IMR-90 (cell line): ENCODE measurements around the gene MYH11. TPM values are rescaled to one million over a fixed set of nuclear protein-coding genes. Genes with fewer than 3 reads are reported as not detected.

Experiments
- ATAC-seq: fragments of 200-7000 bp; cut with Tn5 transposase; 2 replicates; pipeline ENCODE4 v1.9.1; 2020; ENCODE audit warnings: low read depth, mild to moderate bottlenecking, moderate library complexity
- BruUV-seq: library from RNA; stranded (reverse); fragments of 400-500 nt; replicated peaks from 2 replicates; lab custom pipeline; 2021; lab: Mats Ljungman, UMichigan
- CTCF ChIA-PET: fragments of 300-600 bp; formaldehyde crosslinking; extraction: SDS; loops from one replicate; lab custom pipeline; 2021; ENCODE audit warnings: antibody characterized with exemption; lab: Yijun Ruan, JAX
- POLR2A ChIA-PET: fragments of 300-600 bp; sonication (Branson Sonifier 250); formaldehyde crosslinking; loops from one replicate; lab custom pipeline; 2022; ENCODE audit warnings: antibody characterized with exemption; ENCODE audit not compliant: unreplicated experiment; lab: Charles Lee
- DNase-seq: peaks from one replicate; pipeline ENCODE4 v3.0.0; 2013
- H2AFZ ChIP-seq: replicated peaks from 2 replicates; pipeline ENCODE3; 2013; ENCODE audit warnings: low read length, mild to moderate bottlenecking; ENCODE audit not compliant: poor library complexity
- H2AK5ac ChIP-seq: 2 replicates; pipeline ENCODE4 v1.6.1; 2013; ENCODE audit warnings: low read depth, low read length, inconsistent platforms
- H2AK9ac ChIP-seq: replicated peaks from 2 replicates; pipeline ENCODE3; 2013; ENCODE audit warnings: mild to moderate bottlenecking, low read depth, low read length, moderate library complexity; ENCODE audit not compliant: poor library complexity
- H2BK120ac ChIP-seq: 2 replicates; pipeline ENCODE4 v1.6.1; 2013; ENCODE audit warnings: low read depth, low read length, inconsistent platforms
- H2BK15ac ChIP-seq: 3 replicates; pipeline ENCODE4 v1.6.1; 2013; ENCODE audit warnings: low read depth, low read length, inconsistent platforms
- H2BK20ac ChIP-seq: 2 replicates; pipeline ENCODE4 v1.6.1; 2013; ENCODE audit warnings: low read depth, mild to moderate bottlenecking, inconsistent platforms, low read length, moderate library complexity
- H2BK5ac ChIP-seq: 2 replicates; pipeline ENCODE4 v1.6.1; 2013; ENCODE audit warnings: mild to moderate bottlenecking, low read depth, low read length, inconsistent platforms; ENCODE audit not compliant: poor library complexity, severe bottlenecking
- H3K14ac ChIP-seq: replicated peaks from 2 replicates; pipeline ENCODE4 v1.6.1; 2013; ENCODE audit warnings: low read depth, low read length, inconsistent platforms
- H3K18ac ChIP-seq: 2 replicates; pipeline ENCODE4 v1.6.1; 2013; ENCODE audit warnings: low read depth, low read length, control low read depth
- H3K23ac ChIP-seq: 2 replicates; pipeline ENCODE4 v1.6.1; 2013; ENCODE audit warnings: low read depth, low read length, inconsistent platforms
- H3K27ac ChIP-seq: 2 replicates; pipeline ENCODE4 v1.5.1; 2013; ENCODE audit warnings: mild to moderate bottlenecking, control low read depth, low read length; ENCODE audit not compliant: insufficient read depth
- H3K27me3 ChIP-seq: 2 replicates; pipeline ENCODE4 v1.6.1; 2013; ENCODE audit warnings: low read length; ENCODE audit not compliant: control insufficient read depth, insufficient read depth
- H3K36me3 ChIP-seq: 2 replicates; pipeline ENCODE4 v1.6.1; 2013; ENCODE audit warnings: low read length, mixed read lengths; ENCODE audit not compliant: control insufficient read depth, insufficient read depth
- H3K4ac ChIP-seq: 2 replicates; pipeline ENCODE4 v1.6.1; 2013; ENCODE audit warnings: low read depth, low read length, inconsistent platforms
- H3K4me1 ChIP-seq: 2 replicates; pipeline ENCODE4 v1.6.1; 2013; ENCODE audit warnings: low read length, mixed read lengths; ENCODE audit not compliant: control insufficient read depth, insufficient read depth
- H3K4me2 ChIP-seq: 2 replicates; pipeline ENCODE4 v1.6.1; 2013; ENCODE audit warnings: low read depth, mild to moderate bottlenecking, control low read depth, low read length, moderate library complexity
- H3K4me3 ChIP-seq: 2 replicates; pipeline ENCODE4 v1.5.1; 2013; ENCODE audit warnings: low read depth, mild to moderate bottlenecking, control low read depth, low read length, moderate library complexity; ENCODE audit not compliant: insufficient read depth
- H3K56ac ChIP-seq: 2 replicates; pipeline ENCODE4 v1.6.1; 2013; ENCODE audit warnings: low read length, inconsistent platforms; ENCODE audit not compliant: insufficient read depth; ENCODE audit errors: extremely low read depth
- H3K79me1 ChIP-seq, 2 experiments: 2 replicates each; pipeline ENCODE4 v1.6.1; 2013; ENCODE audit warnings: low read length in 2 of 2, inconsistent platforms in 1 of 2, low read depth in 1 of 2
- H3K9ac ChIP-seq: 2 replicates; pipeline ENCODE4 v1.6.1; 2013; ENCODE audit warnings: low read depth, low read length, control low read depth
- H3K9me1 ChIP-seq: 2 replicates; pipeline ENCODE4 v1.6.1; 2013; ENCODE audit warnings: low read length, inconsistent platforms; ENCODE audit not compliant: insufficient read depth
- H3K9me3 ChIP-seq: 2 replicates; pipeline ENCODE4 v1.6.1; 2013; ENCODE audit warnings: low read length; ENCODE audit not compliant: control insufficient read depth, insufficient read depth
- H4K20me1 ChIP-seq: 2 replicates; pipeline ENCODE4 v1.6.1; 2013; ENCODE audit warnings: low read length, inconsistent platforms; ENCODE audit not compliant: insufficient read depth
- H4K5ac ChIP-seq: 2 replicates; pipeline ENCODE4 v1.6.1; 2013; ENCODE audit warnings: mild to moderate bottlenecking, low read depth, low read length, control low read depth
- H4K8ac ChIP-seq, 2 experiments: 2 replicates each; pipeline ENCODE4 v1.6.1; 2013; ENCODE audit warnings: low read depth in 2 of 2, low read length in 2 of 2, control low read depth in 1 of 2, inconsistent platforms in 1 of 2
- H4K91ac ChIP-seq: 2 replicates; pipeline ENCODE4 v1.6.1; 2013; ENCODE audit warnings: low read depth, low read length, inconsistent platforms; ENCODE audit not compliant: insufficient read depth
- BHLHE40 ChIP-seq: fragments of 150-350 bp; IDR thresholded peaks from 2 replicates; pipeline ENCODE4 v1.6.1; 2016; ENCODE audit warnings: mild to moderate bottlenecking, low read depth, low read length
- CHD1 ChIP-seq: IDR thresholded peaks from 2 replicates; pipeline ENCODE4 v1.6.1; 2012; ENCODE audit warnings: low read depth, low read length, improper control_type of control experiment
- FOS ChIP-seq: fragments of 150-350 bp; IDR thresholded peaks from 2 replicates; pipeline ENCODE4 v1.6.1; 2016; ENCODE audit warnings: low read depth, low read length
- MAFK ChIP-seq: IDR thresholded peaks from 2 replicates; pipeline ENCODE4 v1.6.1; 2012; ENCODE audit warnings: low read depth, low read length, improper control_type of control experiment
- MXI1 ChIP-seq: IDR thresholded peaks from 2 replicates; pipeline ENCODE4 v1.6.1; 2012; ENCODE audit warnings: low read depth, mild to moderate bottlenecking, low read length, moderate library complexity, borderline replicate concordance
- NFE2L2 ChIP-seq: fragments of 150-350 bp; IDR thresholded peaks from 2 replicates; pipeline ENCODE4 v1.6.1; 2016; ENCODE audit warnings: low read depth, mild to moderate bottlenecking, low read length
- POLR2A ChIP-seq: IDR thresholded peaks from 2 replicates; pipeline ENCODE4 v1.6.1; 2012; ENCODE audit warnings: mild to moderate bottlenecking, low read depth, low read length
- RCOR1 ChIP-seq: IDR thresholded peaks from 2 replicates; pipeline ENCODE4 v1.6.1; 2012; ENCODE audit warnings: mild to moderate bottlenecking, low read length, improper control_type of control experiment; ENCODE audit not compliant: insufficient replicate concordance
- RFX5 ChIP-seq: IDR thresholded peaks from 2 replicates; pipeline ENCODE4 v1.8.0; 2012; ENCODE audit warnings: low read depth, mild to moderate bottlenecking, low read length, moderate library complexity
- SMC3 ChIP-seq: fragments of 150-350 bp; IDR thresholded peaks from 2 replicates; pipeline ENCODE4 v1.6.1; 2016; ENCODE audit warnings: low read depth, mild to moderate bottlenecking, antibody characterized with exemption, low read length, moderate library complexity
- WGBS, 2 experiments: methylation state at CpG; one replicate each; pipeline versions ENCODE4 v1.1.5 to v1.1.7; 2013; ENCODE audit warnings: missing lambda C conversion rate in 2 of 2; ENCODE audit not compliant: insufficient read length in 1 of 2; ENCODE audit errors: extremely low coverage in 2 of 2; 5-methylcytosine and 5-hydroxymethylcytosine counted together
- dilution Hi-C: fragments of 300-500 bp; cut with HindIII; formaldehyde crosslinking; loops from one replicate; pipeline ENCODE4 v1.14.3; 2018; ENCODE audit warnings: low sequenced_read_pairs; ENCODE audit not compliant: unreplicated experiment
- in situ Hi-C: fragments of 300-500 bp; cut with MboI; formaldehyde crosslinking; loops from 3 replicates; pipeline ENCODE4 v1.14.3; 2019; ENCODE audit warnings: low sequenced_read_pairs, inconsistent platforms, mixed read lengths
- intact Hi-C: fragments of 100-400 bp; cut with micrococcal nuclease; formaldehyde crosslinking; loops from 2 replicates; pipeline ENCODE4 v1.10.0; 2022
- polyA plus RNA-seq, 3 experiments: library from polyadenylated mRNA; depleted of rRNA; stranded (reverse); fragments of >200 nt; gene quantifications; 2 replicates each; pipeline ENCODE4 v1.2.3, GENCODE V29; 2012; ENCODE audit warnings: low replicate concordance in 1 of 3
- total RNA-seq: library from RNA; depleted of rRNA; stranded (reverse); fragments of >200 nt; gene quantifications from 2 replicates; pipeline ENCODE4 v1.2.3, GENCODE V29; 2012
- TF ChIP-seq, protein P1 (sequence below): conservative IDR thresholded peaks from 2 replicates; pipeline ENCODE4 v1.5.1; 2012; ENCODE audit warnings: mild to moderate bottlenecking, low read depth, low read length, improper control_type of control experiment
- TF ChIP-seq, protein P2 (sequence below): fragments of 150-350 bp; IDR thresholded peaks from 2 replicates; pipeline ENCODE4 v1.6.1; 2017; ENCODE audit warnings: mild to moderate bottlenecking, antibody characterized with exemption, low read length, low read depth

Gene MYH11
- total and polyA plus RNA-seq, 2 of the 4 experiments (the other 2 are of a cell fraction), result under 0.01 to 0.12 TPM

DNA sequence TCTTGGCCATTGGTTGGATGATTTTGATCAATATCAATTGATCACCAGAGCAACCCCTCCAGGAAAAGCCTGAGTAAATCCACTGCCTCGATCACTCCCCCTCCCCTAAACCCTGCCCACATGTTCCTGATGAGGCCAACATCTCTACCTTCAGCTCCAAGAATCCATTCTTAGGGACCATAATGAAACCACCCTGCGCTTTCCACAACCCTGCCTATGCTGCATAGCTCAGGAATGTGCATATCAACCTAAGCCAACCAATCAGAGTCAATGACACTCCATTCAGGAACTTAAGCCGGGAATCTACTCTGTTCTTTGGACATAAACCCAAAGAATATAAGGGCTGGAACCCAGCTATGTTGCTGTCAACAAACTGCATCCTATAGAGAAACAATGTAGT, 86.3 kb downstream of the MYH11 start:
- in situ Hi-C loops, result no loop called here
- Histone ChIP-seq H3K56ac (no peak overlapping the region), H3K9ac (no peak overlapping the region), H3K36me3 (no peaks in the 10 kb centered on the region), H2AK5ac (0 out of 2 replicates have a peak overlapping the region, but pooled peaks have one; percentile 23), H4K8ac (no peak overlapping the region), H3K4ac (no peak overlapping the region), H3K9me1 (peaks cover 5% of the 10 kb centered on the region; the same call in 1 of the 2 replicates), H4K91ac (no peak overlapping the region), H3K14ac (no peak overlapping the region), H3K23ac (no peak overlapping the region), H3K18ac (no peak overlapping the region), H2BK5ac (no peak overlapping the region), H4K20me1 (no peaks in the 10 kb centered on the region), H3K27me3 (peaks cover 1% of the 10 kb centered on the region; the same call in 1 of the 2 replicates), H2BK15ac (no peak overlapping the region), H2BK120ac (no peak overlapping the region), H4K5ac (no peak overlapping the region), H2AFZ (peak overlapping the region; percentile 23), H3K4me1 (peaks cover 2% of the 10 kb centered on the region), H3K9me3 (no peaks in the 10 kb centered on the region), H3K79me1 (no peaks in the 10 kb centered on the region), H2AK9ac (no peak overlapping the region), H2BK20ac (no peak overlapping the region), H3K4me2 (no peak overlapping the region), H3K27ac (no peak overlapping the region), H3K4me3 (no peak overlapping the region)
- WGBS, 2 experiments, result no CpG with 5 or more reads among the region's 3 CpGs
- CTCF ChIA-PET, result no interaction called here
- dilution Hi-C loops, result no loop called here
- no TSS peak for BruUV-seq
- intact Hi-C loops, result loop anchor here (5.0 to 10.0 kb wide), 2 partner anchors 174 to 422 kb away; partner anchors contain the start of gene ABCC1
- DNase-seq (peak; percentile 77), ATAC-seq (peak; percentile 62)
- POLR2A ChIA-PET, result no interaction called here
- TF ChIP-seq BHLHE40, result no peak
- no peak for TF ChIP-seq RCOR1
- TF ChIP-seq FOS, result no peak
- TF ChIP-seq SMC3, result no peak
- TF ChIP-seq, protein P1, sequence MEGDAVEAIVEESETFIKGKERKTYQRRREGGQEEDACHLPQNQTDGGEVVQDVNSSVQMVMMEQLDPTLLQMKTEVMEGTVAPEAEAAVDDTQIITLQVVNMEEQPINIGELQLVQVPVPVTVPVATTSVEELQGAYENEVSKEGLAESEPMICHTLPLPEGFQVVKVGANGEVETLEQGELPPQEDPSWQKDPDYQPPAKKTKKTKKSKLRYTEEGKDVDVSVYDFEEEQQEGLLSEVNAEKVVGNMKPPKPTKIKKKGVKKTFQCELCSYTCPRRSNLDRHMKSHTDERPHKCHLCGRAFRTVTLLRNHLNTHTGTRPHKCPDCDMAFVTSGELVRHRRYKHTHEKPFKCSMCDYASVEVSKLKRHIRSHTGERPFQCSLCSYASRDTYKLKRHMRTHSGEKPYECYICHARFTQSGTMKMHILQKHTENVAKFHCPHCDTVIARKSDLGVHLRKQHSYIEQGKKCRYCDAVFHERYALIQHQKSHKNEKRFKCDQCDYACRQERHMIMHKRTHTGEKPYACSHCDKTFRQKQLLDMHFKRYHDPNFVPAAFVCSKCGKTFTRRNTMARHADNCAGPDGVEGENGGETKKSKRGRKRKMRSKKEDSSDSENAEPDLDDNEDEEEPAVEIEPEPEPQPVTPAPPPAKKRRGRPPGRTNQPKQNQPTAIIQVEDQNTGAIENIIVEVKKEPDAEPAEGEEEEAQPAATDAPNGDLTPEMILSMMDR, result no peak
- TF ChIP-seq, protein P2, sequence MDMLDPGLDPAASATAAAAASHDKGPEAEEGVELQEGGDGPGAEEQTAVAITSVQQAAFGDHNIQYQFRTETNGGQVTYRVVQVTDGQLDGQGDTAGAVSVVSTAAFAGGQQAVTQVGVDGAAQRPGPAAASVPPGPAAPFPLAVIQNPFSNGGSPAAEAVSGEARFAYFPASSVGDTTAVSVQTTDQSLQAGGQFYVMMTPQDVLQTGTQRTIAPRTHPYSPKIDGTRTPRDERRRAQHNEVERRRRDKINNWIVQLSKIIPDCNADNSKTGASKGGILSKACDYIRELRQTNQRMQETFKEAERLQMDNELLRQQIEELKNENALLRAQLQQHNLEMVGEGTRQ, result no peak
- TF ChIP-seq MAFK, result no peak
- TF ChIP-seq MXI1, result no peak
- TF ChIP-seq CHD1, result no peak
- TF ChIP-seq RFX5, result no peak
- TF ChIP-seq POLR2A, result no peak
- no peak for TF ChIP-seq NFE2L2
